Osteocyte (in vitro differentiated cells): Measurements from ENCODE around the gene FBN1. TPM values are rescaled to one million over a fixed set of nuclear protein-coding genes. Genes with fewer than 3 reads are reported as not detected.

ENCODE experiments used
- DNase-seq: peaks from one replicate; pipeline ENCODE4 v3.0.0; 2021; ENCODE audit warnings: mixed read lengths; ENCODE audit not compliant: unreplicated experiment; ENCODE audit errors: extremely low spot score
- H3K27ac Mint-ChIP-seq: one replicate; pipeline ENCODE4 v1.8.0; 2021; ENCODE audit warnings: mild to moderate bottlenecking, mixed read lengths; ENCODE audit not compliant: unreplicated experiment
- H3K27me3 Mint-ChIP-seq: one replicate; pipeline ENCODE4 v1.8.0; 2021; ENCODE audit warnings: mixed read lengths; ENCODE audit not compliant: unreplicated experiment
- H3K36me3 Mint-ChIP-seq: one replicate; pipeline ENCODE4 v1.8.0; 2021; ENCODE audit warnings: mixed read lengths; ENCODE audit not compliant: unreplicated experiment
- H3K4me1 Mint-ChIP-seq: one replicate; pipeline ENCODE4 v1.8.0; 2021; ENCODE audit warnings: mixed read lengths; ENCODE audit not compliant: unreplicated experiment
- H3K4me3 Mint-ChIP-seq: one replicate; pipeline ENCODE4 v1.8.0; 2021; ENCODE audit warnings: mild to moderate bottlenecking, moderate library complexity, mixed read lengths; ENCODE audit not compliant: unreplicated experiment
- H3K9me3 Mint-ChIP-seq: one replicate; pipeline ENCODE4 v1.8.0; 2021; ENCODE audit warnings: mixed read lengths; ENCODE audit not compliant: unreplicated experiment
- CTCF ChIP-seq: fragments of 200-600 bp; sonication (generic); IDR thresholded peaks from 2 replicates; pipeline ENCODE4 v1.5.0; 2021; ENCODE audit warnings: antibody characterized with exemption, mild to moderate bottlenecking, moderate library complexity
- total RNA-seq: library from RNA; stranded (reverse); gene quantifications from 2 replicates; pipeline ENCODE4 v1.2.1, GENCODE V29; 2021

The FBN1 gene
- total RNA-seq, 1 donor from 2014 or later = 1,012 TPM

DNA sequence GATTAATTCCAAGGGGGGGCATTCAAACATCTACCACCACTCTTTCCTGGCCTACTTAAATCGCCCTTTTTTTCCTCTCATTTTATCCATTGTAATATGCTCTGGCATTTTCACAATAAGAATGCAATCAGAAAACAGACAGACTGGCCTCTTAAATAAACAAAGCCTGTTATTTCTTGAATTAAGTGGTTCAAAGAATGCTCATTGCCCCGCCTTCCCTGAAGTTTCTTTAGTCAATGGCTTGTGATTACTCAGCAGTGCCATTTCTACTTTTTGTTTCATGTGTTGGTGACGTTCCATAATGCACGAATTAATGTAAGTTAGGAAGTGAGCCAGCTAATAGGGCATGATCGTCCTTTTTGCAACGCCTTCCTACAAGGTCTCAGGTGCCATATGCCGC lies 68.0 kb downstream of the FBN1 start:
- Mint-ChIP-seq H3K36me3 (peaks cover 39% of the 10 kb centered on the region), H3K9me3 (no peaks in the 10 kb centered on the region), H3K4me1 (peaks cover 64% of the 10 kb centered on the region), H3K27ac (peak overlapping the region; percentile 81), H3K4me3 (peak overlapping the region; percentile 27), H3K27me3 (no peaks in the 10 kb centered on the region)
- TF ChIP-seq CTCF = no peak
- no peak for DNase-seq

DNA sequence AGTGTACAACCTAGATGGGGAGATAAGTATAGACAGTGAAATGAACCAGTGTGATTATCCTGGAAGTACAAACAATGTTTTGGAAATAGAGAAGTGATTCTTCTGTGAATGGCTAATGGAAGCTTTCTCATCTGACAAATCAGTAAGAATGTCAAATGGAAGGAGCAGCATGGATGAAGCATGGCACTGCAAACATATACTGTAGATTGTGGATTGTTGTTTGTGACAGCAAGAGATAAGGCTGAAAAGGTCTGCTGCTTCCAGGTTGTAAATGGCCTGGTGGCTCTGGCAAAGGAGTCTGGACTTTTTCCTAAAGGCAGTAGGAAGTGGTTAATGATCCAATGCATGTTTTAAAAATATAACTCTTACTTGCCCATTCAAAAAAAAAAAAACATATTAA lies 71.3 kb downstream of the FBN1 start:
- Mint-ChIP-seq H3K4me1 (peaks cover 52% of the 10 kb centered on the region), H3K4me3 (no peak overlapping the region), H3K36me3 (peaks cover 56% of the 10 kb centered on the region), H3K27ac (peak overlapping the region; percentile 34), H3K9me3 (peaks cover 1% of the 10 kb centered on the region), H3K27me3 (no peaks in the 10 kb centered on the region)
- DNase-seq = no peak
- no peak for TF ChIP-seq CTCF

DNA sequence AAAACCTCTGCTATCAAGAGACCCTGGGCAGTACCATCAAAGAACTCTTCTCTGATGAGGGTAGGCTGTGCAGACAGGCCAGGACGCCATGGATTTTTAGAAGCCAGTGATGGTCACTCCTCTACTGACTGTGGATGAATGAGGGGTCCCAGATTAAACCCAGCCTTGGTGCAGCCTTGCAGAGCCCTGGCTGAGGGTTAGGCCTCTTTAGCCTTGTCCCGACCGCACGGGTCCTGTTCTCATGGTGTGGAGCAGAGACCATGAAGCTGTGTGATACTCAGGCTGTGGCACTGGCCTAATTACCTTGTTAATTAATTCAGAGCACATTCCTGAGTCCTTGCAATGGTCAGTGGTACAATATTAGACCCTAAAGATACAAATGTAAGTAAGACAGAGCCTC lies 71.7 kb downstream of the FBN1 start:
- H3K36me3 Mint-ChIP-seq = peaks cover 60% of the 10 kb centered on the region
- H3K4me3 Mint-ChIP-seq = no peak overlapping the region
- TF ChIP-seq CTCF = no peak
- H3K27ac Mint-ChIP-seq = peak overlapping the region; percentile 34
- H3K9me3 Mint-ChIP-seq = peaks cover 5% of the 10 kb centered on the region
- DNase-seq = no peak
- peaks cover 53% of the 10 kb centered on the region for H3K4me1 Mint-ChIP-seq
- no peaks in the 10 kb centered on the region for H3K27me3 Mint-ChIP-seq

DNA sequence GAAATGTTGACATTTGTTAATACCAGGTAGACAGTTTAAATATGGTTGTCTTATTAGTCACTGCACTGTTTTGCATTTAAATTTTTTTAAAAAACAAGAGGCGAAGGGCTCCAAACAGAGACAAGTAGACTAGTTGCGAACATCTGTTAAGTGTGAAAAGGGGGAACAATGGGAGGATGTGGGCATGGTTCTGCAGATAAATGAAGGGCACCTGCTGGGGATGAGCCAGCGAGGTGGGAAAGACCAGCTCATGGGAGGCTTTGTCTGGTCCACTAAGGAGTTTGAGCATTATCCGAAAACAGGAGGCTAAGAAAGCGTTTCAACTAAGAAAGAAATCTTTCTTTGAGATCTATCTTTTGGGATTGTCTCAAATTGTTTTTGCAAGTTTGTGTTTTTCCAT lies 72.7 kb downstream of the FBN1 start:
- Mint-ChIP-seq H3K27ac (peak overlapping the region; percentile 51), H3K36me3 (peaks cover 67% of the 10 kb centered on the region)
- no peak for TF ChIP-seq CTCF

DNA sequence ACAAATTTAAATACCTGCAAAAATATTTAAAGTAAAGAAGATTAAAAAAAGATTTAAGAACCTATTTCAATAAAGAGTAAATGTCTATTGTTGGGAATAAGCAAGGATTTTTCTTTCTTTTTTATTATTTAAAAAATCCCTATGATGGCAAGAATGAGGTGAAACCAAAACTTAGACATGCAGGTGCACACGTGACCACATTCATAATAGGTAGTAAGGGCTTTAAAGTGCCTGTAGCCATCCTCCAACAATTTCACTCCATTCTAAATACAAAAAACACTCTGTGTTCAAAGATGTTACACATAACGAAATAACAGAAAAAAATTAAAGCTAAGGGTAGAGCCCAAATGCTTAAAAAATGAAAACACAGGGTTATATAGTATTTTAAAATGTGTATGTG lies 74.0 kb downstream of the FBN1 start:
- Mint-ChIP-seq H3K36me3 (peaks cover 68% of the 10 kb centered on the region), H3K4me1 (peaks cover 58% of the 10 kb centered on the region), H3K27me3 (no peaks in the 10 kb centered on the region)

More for the DNA sequence above, 72.7 kb downstream of the FBN1 start:
- H3K4me1 Mint-ChIP-seq = peaks cover 58% of the 10 kb centered on the region
- peaks cover 15% of the 10 kb centered on the region for H3K9me3 Mint-ChIP-seq
- no peaks in the 10 kb centered on the region for H3K27me3 Mint-ChIP-seq
- no peak overlapping the region for H3K4me3 Mint-ChIP-seq
- no peak for DNase-seq

More for the DNA sequence above, 74.0 kb downstream of the FBN1 start:
- no peak overlapping the region for H3K4me3 Mint-ChIP-seq
- H3K9me3 Mint-ChIP-seq = peaks cover 22% of the 10 kb centered on the region
- no peak for DNase-seq
- TF ChIP-seq CTCF = no peak
- H3K27ac Mint-ChIP-seq = no peak overlapping the region
